NT2/D1 (cell line): ENCODE data around the gene POTED.
"Not testable (repeated sequence)": the region's sequence is repeated elsewhere in the genome, so short reads cannot be mapped to it uniquely, and the experiment has no call there.

ENCODE experiments used
- DNase-seq: peaks from one replicate; pipeline ENCODE4 v3.0.0-alpha.2; 2011; ENCODE audit warnings: low read depth, low spot score
- H3K27me3 ChIP-seq: 2 replicates; pipeline ENCODE4 v1.6.0; 2011; ENCODE audit warnings: mild to moderate bottlenecking; ENCODE audit not compliant: insufficient read length, insufficient read depth
- H3K36me3 ChIP-seq: 2 replicates; pipeline ENCODE4 v1.6.1; 2011; ENCODE audit warnings: mild to moderate bottlenecking, low read length, mixed read lengths; ENCODE audit not compliant: insufficient read depth, insufficient read length
- H3K4me1 ChIP-seq: 2 replicates; pipeline ENCODE4 v1.5.1; 2011; ENCODE audit not compliant: insufficient read depth, insufficient read length
- H3K4me3 ChIP-seq: 2 replicates; pipeline ENCODE4 v1.5.1; 2011; ENCODE audit warnings: low read depth; ENCODE audit not compliant: insufficient read length
- H3K9ac ChIP-seq: 2 replicates; pipeline ENCODE4 v1.6.0; 2011; ENCODE audit warnings: low read depth; ENCODE audit not compliant: insufficient read length
- H3K9me3 ChIP-seq: 2 replicates; pipeline ENCODE4 v1.5.1; 2011; ENCODE audit warnings: mild to moderate bottlenecking, low read length; ENCODE audit not compliant: insufficient read depth

The POTED gene

DNA sequence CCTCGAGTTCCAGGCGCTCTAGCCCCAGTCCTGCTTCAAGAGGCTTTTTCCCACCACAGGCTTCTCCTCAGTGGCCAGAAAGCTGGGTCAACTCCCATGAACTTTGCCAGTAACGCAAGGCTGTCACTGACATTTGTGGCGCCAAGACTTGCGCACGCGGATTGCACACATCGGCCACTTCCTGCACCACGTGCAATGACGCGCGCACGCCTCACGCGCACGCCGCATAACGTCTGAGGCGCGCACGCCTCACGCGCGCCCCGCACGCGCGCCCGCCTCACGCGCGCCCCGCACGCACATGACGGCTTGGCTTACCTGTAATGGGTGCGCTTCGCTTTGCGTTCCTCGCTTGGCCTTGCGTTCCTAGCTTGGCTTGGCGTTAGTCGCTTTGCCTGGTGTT is at the start of gene POTED:
Gene POTED (plus strand): TSS at position 301 of the 400 bp plus-strand sequence. CDS start 452 bp downstream, outside the sequence.
- not testable (repeated sequence) for H3K4me1 ChIP-seq, H3K27me3 ChIP-seq, H3K36me3 ChIP-seq, H3K9ac ChIP-seq, DNase-seq, H3K4me3 ChIP-seq, H3K9me3 ChIP-seq

DNA sequence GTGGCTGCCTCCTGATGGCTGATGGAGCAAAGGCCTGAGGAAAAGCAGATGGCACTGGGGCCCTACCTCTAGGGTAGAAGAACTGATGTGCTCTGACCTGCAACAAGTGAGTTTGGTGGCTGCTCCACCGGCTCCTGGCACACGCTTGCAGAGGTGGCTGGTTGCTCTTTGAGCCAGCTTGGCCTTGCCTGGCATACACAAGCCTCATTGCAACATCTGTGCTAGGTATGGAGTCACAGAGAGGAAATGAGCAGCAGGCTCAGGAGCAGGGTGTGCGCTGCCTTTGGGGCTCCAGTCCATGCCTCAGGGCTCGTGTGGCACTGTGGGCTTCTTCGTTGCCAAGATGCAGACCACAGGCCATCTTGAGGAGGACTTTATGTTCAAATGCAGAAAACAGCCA is 40.5 kb downstream of the POTED start:
- not testable (repeated sequence) for H3K9me3 ChIP-seq, H3K27me3 ChIP-seq, H3K9ac ChIP-seq, DNase-seq, H3K36me3 ChIP-seq, H3K4me3 ChIP-seq, H3K4me1 ChIP-seq

DNA sequence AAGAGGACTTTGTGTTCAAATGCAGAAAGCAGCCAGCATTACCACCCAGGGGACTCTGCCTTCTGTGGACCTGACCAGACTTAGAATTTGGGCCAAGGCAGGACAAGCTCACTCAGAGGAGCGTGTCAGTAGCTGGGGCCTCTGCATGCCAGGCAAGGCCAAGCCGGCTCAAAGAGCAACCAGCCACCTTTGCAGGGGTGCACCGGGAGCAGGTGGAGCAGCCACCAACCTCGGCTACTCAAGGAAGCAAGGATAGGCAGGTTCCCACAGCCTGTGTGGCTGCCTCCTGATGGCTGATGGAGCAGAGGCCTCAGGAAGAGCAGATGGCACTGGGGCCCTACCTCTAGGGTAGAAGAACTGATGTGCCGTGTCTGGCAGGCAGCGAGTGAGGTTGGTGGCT is 42.2 kb downstream of the POTED start:
- H3K36me3 ChIP-seq, DNase-seq, H3K27me3 ChIP-seq, H3K9me3 ChIP-seq, H3K4me3 ChIP-seq, H3K4me1 ChIP-seq, H3K9ac ChIP-seq: not testable (repeated sequence)
